ENCODE data around the gene SEPTIN5.
"Not testable (repeated sequence)": the region's sequence is repeated elsewhere in the genome, so short reads cannot be mapped to it uniquely, and the experiment has no call there.

SEPTIN5 gene

DNA sequence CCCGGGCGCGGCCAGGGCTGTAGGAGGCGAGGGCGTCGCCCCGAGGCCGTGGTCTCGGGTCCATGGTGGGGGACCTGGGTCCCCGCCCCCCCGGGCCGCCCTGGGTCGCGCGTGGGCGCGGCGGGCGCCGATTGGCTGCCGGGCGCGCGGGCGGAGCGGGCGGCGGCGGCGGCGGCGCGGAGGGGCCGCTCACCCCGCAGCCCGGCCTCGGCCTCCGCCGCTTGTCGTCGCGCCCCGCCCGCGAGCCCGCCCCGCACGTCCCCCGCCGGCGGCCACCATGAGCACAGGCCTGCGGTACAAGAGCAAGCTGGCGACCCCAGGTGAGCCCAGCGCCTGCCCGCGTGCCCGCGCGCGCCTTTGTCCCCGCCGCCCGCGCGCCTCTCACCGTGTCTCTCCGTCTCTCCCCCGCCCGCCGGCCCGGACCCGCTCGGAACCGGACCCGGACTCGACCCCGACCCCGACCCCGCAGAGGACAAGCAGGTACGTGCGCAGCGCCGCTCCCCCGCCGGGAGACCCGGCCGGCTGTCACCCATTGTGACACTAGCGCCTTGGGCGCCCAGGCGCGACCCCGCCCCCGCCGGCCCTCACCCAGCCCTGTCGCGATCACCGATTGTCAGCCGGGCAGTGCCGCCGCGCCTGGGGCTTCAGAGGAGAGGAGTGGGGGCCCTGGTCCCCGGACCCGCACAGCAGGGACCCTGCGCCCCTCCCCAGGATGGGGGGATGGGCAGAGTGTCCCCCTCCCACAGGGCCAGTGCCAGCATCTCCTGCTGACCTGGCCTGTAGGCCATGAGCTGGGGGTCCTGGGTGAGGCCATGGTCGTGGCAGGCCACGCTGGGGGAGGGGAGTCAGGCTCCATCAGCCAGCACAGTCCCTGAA is at the start of gene SEPTIN5:
Gene SEPTIN5 (plus strand): TSS at position 192 of the 876 bp plus-strand sequence. CDS start 86 bp downstream, at position 278.
- no peak for DNase-seq (ENCODE audit: low read depth in 3 of 3)

DNA sequence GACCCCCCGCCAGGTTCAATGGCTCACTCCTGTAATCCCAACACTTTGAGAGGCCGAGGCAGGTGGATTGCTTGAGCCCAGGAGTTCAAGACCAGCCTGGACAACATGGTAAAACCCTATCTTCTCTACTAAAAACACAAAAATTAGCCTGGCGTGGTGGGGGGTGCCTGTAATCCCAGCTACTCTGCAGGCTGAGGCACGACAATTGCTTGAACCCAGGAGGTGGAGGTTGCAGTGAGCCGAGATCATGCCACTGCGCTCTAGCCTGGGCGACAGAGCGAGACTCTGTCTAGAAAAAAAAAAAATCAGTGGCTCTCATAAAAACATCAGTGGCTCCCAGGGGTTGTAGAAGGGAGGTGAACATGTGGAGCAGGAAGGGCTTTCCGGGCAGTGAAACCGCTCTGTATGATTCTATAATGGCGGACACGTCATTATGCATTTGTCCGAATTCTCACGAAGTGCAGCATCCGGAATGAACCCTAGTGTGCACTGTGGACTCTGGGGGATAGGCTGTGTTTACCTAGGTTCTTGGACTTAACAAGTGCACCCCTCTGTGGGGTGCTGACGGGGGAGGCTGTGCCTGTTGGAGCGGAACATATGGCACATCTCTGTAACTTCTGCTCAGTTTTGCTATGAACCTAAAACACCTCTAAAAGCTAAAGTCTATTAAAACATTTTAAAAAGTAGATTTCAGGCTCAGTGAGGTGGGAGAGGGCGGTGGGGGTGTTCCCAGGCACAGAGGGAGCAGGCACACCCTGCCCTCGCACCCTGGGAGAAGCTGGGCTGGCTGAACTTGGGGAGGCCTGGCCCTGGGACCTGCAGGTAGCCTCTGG is 49.1 kb upstream of the SEPTIN5 start:
- DNase-seq (ENCODE audit: low read depth in 3 of 3) = no peak

DNA sequence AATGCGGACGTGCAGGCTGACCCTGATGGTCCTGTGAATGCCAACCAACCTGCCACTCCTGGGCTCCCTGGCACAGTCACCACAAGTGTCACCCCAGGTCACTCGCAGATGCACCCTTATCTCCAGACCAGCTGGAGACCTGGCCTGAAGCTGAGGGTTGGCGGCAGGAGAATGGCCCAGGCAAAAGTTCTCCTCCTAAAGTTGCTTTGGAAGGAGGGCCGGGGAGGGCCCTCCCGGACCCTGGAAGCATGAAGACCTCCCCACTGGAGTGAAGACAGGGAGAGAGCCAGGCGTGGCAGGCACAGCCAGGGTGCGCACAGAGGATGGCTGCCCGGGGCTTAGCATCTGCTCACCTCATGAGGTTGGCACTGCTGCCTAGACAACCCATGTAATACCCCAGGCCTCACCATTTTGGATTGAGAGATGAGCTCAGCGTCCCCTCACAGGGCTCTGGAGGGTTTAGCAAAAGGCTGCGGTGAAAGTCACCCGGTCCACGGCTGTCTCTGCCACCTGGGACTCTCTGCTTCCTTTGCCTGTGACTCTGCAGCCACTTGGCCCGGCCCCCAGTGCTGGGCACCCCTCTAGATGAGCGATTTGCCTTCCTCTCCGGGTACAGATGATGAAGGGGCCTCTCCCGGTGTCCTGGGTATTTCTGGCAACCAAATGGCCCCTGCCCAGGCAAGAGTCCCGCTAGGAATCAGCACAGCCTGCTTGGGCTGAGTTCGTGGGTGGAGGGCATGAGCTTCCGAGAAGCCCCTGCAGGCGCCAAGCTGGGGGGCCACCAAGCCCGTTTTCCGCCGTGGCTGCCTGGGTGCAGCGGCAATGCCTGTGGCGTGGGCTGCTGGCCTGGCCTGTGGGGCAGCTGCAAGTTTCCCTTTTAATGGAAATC is 48.3 kb upstream of the SEPTIN5 start:
- DNase-seq (ENCODE audit: low read depth in 3 of 3) = no peak

DNA sequence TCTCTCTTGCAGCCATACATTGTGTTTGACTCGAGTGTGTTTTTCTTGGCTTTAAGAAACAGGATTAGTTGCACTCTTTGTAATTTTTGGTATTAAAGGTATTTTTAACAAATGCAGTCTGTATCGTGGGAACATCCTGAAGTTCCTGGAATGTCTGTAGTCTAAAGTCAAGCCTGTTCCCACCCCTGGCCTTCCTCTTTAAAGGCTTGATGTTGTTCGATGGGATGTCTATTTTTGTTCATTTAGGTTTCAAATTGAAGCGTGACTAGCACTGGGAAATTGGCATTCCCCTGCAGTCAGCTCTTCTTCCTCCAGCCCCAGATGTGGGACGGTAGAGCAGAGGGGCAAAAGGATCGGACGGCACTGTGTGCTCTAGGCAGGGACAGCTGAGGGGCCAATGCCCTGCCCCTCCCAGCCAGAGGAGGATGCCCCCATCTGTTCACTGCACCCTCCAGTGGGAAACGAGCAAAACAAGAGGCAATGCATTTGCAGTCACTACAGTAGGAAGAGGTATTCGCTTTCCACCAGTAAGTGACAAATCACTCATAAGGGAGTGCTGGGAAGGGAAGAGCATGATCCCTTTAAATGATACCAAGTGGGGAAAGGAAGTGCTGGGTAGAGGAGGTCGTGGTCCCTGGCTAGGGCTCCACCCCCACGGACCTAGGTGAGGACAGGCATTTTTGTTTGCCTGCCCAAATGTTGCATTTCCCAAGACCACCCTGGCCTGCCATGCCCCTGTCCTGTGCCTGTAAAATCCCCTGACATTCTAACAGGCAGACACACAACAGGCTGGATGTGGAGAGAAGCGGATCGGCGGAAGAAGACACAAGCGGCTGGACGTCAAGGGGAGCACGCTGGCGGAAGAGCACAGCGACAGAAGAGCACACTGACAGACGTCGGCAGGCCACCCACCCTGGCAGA is 47.4 kb upstream of the SEPTIN5 start:
- no peak for DNase-seq (ENCODE audit: low read depth in 3 of 3)

DNA sequence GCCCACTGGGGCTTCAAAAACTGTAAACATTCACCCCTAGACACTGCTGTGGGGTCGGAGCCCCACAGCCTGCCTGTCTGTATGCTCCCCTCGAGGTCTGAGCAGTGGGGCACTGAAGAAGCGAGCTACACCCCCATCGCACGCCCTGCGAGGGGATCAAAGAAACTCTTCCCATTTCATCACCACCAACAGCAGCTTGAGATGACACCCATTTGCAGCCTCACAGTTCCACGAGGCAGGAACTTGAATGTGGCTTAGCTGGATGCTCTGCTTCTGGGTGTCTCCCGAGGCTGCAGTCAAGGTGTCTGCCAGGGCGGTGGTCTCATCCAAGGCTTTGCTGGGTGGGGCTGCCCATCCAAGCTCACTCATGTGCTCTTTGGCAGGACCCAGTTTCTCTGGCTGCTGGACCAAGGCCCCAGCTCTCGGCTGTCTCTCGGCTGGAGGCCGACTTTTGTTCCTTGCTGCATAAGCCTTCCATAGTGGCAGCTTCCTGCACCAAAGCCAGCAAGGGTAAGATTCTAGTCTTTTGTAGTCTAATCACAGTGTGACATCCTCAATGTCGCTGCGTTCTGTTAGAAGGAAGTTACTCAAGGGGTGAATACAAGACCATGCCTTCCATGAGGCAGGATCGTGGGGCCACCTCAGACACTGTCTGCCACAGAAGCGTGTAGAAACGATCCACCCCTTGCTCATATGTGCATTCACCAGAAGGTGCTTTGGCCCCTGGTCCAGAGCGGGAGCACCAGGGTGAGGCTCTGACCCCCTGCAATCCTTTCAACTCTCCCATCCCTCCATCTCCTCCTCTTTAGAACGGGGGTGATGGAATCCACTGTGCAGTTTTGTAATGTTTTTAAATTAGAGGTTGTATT is 46.2 kb upstream of the SEPTIN5 start:
- no peak for DNase-seq (ENCODE audit: low read depth in 3 of 3)

DNA sequence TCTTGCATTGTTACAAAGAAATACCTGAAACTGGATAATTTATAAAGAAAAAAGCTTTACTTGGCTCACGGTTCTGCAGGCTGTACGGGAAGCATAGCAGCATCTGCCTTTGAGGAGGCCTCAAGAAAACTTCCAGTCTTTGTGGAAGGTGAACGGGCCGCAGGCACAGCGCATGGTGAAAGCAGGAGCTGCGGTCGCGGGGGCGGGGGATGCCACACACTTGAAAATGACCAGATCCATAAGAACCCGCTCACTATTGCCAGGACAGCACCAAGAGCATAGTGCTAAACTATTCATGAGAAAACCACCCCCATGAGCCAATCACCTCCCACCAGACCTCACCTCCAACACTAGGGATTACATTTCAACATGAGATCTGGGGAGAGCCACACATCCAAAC is 45.6 kb upstream of the SEPTIN5 start:
- no peak for DNase-seq (ENCODE audit: low read depth in 3 of 3)

DNA sequence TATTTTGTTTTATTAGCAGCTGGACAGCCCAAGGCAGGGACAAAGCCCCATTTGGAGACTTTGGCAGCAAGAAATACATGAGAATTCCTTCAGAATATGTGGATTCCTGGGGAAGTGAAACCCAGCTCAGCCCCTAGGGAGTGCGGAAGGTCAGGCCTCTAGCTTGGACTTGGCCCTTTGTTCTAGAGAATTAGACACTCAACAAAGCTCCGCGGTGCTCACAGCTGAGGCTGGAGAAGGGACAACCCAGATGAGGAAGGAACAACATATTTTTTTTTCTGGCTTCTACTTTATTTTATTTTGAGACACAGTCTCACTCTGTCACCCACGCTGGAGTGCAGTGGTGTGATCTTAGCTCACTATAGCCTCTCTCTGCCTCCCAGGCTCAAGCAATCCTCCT is 44.7 kb upstream of the SEPTIN5 start:
- no peak for DNase-seq (ENCODE audit: low read depth in 3 of 3)

DNA sequence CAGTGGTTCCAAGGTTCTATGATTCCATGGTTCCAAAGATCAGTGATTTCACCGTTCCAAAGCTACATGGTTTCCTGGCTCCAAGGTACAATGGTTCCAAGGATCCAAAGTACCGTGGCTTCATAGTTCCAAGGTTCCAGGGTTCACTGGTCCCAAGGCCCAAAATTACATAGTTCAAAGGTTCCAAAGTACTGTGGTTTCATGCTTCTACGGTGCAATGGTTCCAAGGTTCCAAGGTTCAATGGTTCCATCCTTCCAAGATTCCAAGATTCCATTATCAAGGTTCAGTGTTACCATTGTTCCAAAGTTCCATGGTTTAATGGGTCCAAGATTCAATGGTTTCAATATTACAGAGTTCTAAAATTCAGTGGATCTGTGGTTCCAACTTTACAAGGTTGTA is 43.0 kb upstream of the SEPTIN5 start:
- DNase-seq (ENCODE audit: low read depth in 3 of 3) = no peak

DNA sequence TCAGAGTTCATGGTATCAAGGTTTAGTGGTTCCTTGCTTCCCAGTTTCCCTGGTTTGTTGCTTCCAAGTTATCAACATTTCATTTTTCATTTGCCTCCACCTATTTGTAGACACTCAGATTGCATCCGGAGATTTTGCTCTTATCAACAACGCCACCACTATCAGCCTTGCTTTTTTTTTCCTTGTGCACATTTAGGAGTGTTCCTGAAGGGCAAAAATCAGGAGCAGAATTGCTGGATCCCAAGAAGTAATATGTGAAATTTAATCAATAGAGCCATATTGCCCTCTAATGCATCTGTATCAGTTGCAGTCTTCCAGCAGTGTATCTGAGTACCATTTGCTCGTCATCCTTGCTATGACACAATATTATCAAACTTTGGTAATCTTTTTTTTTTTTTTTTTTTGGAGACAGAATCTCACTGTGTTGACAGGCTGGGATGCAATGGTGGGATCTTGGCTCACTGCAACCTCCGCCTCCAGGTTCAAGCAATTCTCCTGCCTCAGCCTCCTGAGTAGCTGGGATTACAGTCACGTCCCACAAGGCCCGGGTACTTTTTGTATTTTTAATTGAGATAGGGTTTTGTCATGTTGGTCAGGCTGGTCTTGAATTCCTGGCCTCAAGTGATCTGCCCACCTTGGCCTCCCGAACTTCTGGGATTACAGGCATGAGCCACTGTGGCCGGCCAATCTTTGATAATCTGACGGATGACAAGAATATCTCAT is 42.1 kb upstream of the SEPTIN5 start:
- no peak for DNase-seq (ENCODE audit: low read depth in 3 of 3)

DNA sequence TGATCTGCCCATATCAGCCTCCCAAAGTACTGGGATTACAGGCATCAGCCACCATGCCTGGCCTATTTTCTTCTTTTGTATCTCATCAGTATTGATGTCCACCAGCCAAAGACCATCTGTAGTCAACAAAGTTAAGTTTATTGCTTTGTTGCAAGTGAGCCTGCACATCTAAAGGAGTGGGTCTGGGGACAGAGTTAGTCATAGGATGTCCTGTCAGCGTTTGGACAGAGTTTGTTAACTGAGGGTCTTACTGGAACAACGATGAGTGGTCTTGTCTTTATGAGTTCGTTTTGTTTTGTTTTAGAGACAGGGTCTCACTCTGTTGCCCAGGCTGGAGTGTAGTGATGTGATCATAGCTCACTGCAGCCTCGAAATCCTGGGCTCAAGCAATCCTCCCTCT is 40.6 kb upstream of the SEPTIN5 start:
- no peak for DNase-seq (ENCODE audit: low read depth in 3 of 3)

DNA sequence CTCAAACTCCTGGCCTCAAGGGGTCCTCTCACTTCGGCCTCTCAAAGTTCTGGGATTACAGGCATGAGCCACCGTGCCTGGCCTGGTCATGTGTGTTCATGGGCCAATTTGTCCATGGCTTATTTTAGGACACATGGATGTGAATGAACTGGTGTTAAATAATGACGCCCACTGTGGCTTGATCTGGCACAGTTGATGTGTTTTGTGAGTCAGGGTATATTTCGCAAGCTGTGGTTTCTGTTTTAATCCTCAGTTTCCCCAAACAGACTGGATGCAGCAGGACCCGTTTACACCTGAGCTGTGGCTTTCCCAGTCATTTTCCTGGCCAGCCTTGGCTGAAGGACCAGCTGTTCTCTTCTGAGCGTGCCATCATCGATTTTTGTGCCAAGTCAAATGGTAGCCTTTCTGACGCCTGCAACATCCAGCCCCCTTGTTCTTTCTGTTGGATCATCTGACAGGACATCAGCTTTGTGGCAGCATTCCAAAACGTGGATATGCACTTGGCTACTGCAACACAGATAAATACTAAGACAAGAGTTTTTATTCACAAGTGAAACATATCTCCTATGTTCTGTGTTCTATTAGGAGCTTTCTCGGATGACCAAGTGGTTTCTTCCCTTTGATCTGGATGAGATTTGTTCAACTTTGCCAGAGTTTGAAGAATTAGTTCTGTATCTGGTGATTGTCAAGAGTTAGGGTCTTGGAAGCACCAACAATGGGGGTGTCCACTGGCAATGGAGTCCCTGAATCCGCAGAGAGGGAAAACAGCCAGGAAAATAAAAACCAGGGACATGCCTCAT is 40.0 kb upstream of the SEPTIN5 start:
- no peak for DNase-seq (ENCODE audit: low read depth in 3 of 3)

DNA sequence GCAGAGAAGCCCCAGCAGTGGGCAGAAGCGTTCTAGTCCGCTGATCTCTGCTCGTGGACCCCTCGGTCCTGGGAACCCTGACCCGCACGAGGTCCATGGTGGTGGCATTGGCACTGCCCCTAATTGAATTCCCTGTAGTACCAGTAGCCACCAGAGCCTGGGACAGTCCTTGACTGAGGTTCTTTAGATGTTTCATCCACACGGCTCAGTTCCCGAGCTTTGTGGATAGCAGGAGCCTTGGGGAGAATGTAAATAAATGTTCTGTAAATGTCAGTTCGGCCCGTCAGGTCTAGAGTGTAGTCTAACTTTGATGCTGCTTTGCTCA is 39.4 kb upstream of the SEPTIN5 start:
- no peak for DNase-seq (ENCODE audit: low read depth in 3 of 3)

DNA sequence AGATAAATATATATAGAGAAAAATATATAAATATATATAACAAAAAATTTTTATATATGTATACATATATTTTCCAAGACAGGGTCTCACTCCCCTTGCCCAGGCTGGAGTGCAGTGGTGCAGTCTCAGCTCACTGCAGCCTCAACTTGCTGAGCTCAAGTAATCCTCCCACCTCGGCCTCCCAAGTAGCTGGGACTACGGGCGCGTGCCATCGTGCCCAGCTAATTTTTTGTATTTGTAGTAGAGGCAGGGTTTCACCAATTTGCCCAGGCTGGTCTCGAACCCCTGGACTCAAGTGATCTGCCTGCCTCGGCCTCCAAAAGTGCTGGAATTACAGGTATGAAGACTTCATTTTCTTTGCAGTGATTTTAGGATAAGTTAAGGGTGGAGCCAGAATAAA is 38.9 kb upstream of the SEPTIN5 start:
- DNase-seq (ENCODE audit: low read depth in 3 of 3) = no peak

DNA sequence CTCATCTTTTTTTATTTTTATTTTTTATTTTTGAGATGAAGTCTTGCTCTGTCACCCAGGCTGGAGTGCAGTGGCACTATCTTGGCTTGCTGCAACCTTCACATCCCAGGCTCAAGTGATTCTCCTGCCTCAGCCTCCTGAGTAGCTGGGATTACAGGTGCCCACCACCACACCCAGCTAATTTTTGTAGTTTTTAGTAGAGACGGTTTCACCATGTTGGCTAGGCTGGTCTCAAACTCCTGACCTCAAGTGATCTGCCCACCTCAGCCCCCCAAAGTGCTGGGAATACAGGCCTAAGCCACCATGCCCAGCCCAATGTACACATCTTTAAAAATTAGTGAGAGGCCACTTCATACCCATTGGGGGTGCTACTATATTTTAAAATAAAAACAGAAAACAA is 37.9 kb upstream of the SEPTIN5 start:
- not testable (repeated sequence) for DNase-seq (ENCODE audit: low read depth in 3 of 3)

DNA sequence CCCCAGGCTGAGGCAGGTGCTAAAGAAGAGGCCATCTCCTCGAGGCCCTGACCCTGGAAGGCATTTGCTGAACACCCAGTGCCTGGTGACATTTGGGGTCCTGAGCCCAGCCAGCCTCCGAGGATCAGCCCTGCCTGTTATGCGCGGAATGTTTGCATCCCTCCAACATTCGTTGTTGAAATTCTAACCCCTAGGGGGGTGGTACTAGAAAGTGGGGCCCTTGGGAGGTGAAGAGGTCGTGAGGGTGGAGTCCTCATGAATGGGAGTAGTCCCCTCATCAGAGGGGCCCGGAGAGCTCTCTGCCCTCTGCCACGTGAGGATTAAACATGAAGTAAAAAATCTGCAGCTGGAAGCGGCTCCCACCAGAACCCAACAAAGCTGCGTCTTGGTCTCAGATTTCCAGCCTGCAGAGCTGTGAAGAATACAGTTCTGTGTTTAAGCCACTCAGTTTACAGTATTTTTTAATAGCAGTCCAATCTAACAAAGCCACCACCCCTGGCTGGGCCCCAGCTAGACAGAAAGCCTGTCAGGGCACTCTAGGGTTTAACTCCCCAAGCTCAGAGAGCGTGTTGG is 35.3 kb upstream of the SEPTIN5 start:
- no peak for DNase-seq (ENCODE audit: low read depth in 3 of 3)

DNA sequence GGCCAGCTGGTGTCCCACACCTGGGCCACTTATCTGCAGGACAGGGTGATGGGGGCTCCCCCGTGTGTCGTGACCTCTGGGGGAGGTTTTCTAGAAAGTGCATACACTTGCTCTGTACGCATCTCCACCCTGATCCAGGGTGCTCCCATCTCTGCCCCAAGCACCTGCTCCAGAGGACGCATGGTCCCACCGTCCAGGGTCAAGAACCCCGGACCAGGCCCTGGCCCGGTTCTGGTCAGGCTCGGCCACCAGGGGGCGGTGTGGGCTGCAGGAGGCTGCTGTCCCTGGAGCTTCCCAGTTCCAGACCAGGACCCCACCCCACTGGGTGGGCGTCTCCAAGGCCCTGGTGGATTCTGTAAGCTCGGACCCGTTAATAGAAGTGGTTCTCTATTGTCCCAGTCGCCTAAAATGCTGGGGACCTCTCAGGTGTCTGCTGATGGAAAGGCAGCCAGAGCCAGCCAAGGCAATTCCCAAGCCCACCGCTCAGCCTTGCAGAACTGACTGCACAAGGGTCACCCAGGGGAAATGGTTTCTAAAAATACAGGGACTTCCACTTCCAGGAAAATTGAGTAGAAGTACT is 34.7 kb upstream of the SEPTIN5 start:
- peak in 2 of 3 donors; percentile 24 to 43 for DNase-seq (ENCODE audit: low read depth in 3 of 3)

DNA sequence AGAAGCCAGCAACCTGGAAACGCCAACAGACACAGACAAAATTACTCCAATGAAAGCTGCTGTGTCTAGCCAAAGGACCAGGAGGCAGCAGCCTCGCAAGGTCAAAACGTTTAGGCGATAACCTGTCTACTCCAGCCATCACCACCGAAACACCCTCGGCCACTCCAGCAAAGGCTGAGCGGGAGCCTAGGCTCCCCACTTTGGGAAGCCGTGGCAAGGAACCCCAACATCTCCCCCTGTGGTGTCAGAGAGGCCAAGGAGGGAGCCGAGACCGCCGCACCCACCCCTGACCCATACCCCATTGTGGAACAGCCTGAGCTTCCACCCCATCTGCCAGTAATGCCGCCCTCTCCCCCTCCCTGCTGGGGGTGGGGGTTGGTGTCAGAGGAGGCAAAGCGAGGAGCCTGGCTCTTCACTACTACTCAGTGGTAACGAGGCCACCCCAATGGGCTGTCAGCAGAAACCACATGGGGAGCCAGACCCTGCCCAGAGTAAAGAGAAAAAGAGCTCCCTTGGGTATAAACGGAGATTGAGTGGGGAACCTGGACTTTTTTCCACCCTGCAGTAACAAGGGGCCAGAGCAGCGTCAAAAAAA is 33.9 kb upstream of the SEPTIN5 start:
- no peak for DNase-seq (ENCODE audit: low read depth in 3 of 3)
